Astrocyte of the spinal cord (primary cell): ENCODE results near the gene GDAP2.
A peak's percentile ranks its signal among the peaks of the same experiment; 100 is the strongest.
"Not testable (repeated sequence)": the region's sequence is repeated elsewhere in the genome, so short reads cannot be mapped to it uniquely, and the experiment has no call there.

Experiments used
- DNase-seq: peaks from one replicate; pipeline ENCODE4 v3.0.0; 2011; ENCODE audit warnings: low read depth, low spot score
- H3K4me3 ChIP-seq: 2 replicates; pipeline ENCODE4 v1.5.1; 2011; ENCODE audit warnings: low read depth, mild to moderate bottlenecking, low read length, moderate library complexity
- CTCF ChIP-seq: IDR thresholded peaks from 2 replicates; pipeline ENCODE4 v1.5.1; 2012; ENCODE audit warnings: low read depth, mild to moderate bottlenecking, low read length, inconsistent platforms
- in situ Hi-C: cut with HindIII; loops from 2 replicates; pipeline ENCODE4 v1.10.0; 2017; ENCODE audit warnings: low sequenced_read_pairs

The GDAP2 gene

GRCh38 chr1:117857418-117857817, 72.0 kb downstream of the GDAP2 start:
- in situ Hi-C loops: no loop called here
- no peak overlapping the region for H3K4me3 ChIP-seq
- no peak for DNase-seq
- no peak for TF ChIP-seq CTCF

GRCh38 chr1:117852853-117853553, 76.4 kb downstream of the GDAP2 start:
- DNase-seq: no peak
- TF ChIP-seq CTCF: no peak
- in situ Hi-C loops: no loop called here
- no peak overlapping the region for H3K4me3 ChIP-seq

- no peak overlapping the region for H3K4me3 ChIP-seq
- TF ChIP-seq CTCF: no peak
- DNase-seq: no peak
- in situ Hi-C loops: no loop called here
These were observed 77.7 kb downstream of the GDAP2 start for GRCh38 chr1:117851687-117852086.

GRCh38 chr1:117846674-117847425, 82.6 kb downstream of the GDAP2 start:
- DNase-seq: no peak
- H3K4me3 ChIP-seq: no peak overlapping the region
- TF ChIP-seq CTCF: no peak
- in situ Hi-C loops: no loop called here

GRCh38 chr1:117844478-117844877, 84.9 kb downstream of the GDAP2 start:
- H3K4me3 ChIP-seq, in situ Hi-C loops, DNase-seq: not testable (repeated sequence)

- DNase-seq: peak; percentile 45
- no peak for TF ChIP-seq CTCF
- in situ Hi-C loops: no loop called here
These were observed 85.6 kb downstream of the GDAP2 start for GRCh38 chr1:117843791-117844190.

More at GRCh38 chr1:117843791-117844190, 85.6 kb downstream of the GDAP2 start:
- no peak overlapping the region for H3K4me3 ChIP-seq
